Measurements from ENCODE around the gene FGD5.

Gene FGD5

DNA sequence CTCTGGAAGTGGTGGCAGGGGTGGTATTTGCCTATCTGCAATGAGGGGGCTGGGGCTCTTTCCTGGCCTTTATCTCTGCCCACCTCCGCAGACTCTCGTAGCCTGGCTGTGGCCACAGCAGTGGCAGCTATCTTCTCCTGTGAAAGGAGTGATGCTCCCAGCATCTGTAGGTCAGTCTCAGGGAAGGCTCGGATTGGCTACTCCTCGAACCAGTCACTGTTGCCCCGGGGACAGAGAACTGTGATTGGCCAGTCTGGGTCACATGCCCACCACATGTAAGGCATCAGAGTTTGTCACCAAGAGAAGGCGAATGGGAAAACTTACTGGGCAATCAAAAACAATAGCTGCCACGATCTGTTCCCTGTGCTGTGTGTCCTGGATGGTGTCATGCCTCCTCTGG is 30.1 kb upstream of the FGD5 start:
- no peak for DNase-seq

DNA sequence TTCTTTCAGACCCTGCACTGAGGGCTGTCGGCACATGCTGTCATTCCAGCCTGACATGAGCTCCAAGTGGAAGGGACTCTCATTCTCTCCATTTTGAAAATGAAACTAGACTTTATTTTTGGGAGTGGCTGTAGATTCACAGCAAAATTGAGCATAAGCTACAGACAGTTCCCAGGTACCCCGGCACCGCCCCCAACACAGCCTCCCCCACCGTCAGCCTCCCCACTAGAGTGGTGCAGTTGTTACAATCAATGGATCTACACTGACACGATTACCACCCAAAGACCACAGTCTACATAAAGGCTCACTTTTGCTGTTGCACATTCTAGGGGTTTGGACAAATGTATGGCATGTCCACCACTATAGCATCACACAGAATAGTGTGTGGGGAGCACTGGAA is 29.5 kb upstream of the FGD5 start:
- DNase-seq: no peak

DNA sequence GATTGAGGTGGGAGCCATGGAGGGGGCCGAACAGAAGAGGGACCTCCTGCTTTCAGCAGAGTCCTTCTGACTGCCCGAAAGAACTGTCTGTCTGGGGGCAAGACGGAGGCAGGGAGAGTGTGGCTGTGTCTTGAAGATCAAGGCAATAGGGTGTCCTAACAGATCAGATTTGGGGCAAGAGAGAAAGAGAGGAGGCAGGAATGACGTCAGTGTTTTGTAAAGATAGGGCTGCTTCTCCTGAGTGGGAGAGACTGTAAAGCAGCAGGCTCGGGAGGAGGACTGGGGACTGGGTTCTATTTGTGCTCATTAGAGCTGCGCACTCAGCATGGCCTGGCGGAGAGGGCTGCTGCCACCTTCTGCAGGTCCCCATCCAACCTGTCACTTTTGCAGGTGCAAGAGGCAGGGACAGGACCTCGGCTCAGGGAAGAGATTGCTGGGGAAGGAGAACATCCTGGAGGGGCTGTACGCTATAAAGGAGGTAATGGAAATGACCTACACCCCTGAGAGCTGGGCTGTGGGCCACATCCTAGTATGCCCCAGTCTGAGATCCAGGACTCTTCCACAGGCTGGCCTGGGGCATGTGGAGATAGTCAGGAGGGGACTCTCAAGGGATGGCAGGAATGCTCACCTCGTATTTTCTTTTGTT is 29.0 kb upstream of the FGD5 start:
- no peak for DNase-seq

DNA sequence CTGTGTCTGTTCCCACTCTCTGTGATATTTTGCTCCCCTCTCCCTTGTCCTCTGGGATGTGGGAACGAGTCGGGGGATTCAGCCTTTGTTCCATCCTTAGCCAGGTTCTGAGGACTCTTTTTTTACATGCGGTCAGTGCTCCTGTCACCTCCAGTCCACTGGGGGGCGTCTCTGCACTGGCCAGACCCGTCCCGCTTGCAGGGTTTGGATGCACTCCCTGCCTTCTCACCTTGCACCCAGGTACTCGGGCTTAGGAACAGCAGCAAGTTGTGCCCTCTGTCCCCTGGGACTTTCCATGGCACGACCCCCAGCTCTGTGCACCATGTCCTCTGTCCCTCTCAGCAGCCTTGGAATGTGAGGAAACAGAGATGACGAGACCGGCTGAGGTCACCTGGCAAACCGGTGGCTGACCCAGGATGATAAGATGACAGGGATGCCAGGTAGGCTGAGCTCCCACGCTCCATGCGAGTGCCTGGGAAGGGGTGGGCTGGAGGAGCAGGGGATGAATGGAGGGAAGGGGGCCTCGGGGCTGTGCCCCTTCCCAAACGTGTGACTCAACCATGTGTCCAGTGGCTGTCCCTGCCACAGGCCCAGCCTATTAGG is 27.3 kb upstream of the FGD5 start:
- DNase-seq: peak; percentile 17 to 19

DNA sequence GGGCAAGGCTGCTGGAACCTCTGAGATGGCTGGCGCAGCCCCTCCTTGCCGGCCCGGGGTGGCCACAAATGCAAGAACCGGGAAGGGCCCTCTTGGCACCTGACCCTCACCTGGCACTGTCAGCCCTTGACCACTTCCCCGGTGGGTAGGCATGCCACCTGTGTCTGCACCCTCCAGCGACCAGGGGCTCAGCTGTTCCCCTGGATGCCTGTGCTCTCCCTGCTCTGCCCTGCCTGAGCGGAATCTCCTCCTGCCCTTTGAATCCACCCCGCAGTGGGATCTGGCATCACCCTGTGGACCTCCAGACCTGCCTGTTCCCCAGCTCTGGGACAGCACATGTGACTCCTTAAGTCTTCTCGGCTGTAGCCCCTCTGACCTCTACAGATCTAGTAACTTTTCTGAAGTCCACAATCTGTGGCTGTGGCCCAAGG is 26.1 kb upstream of the FGD5 start:
- DNase-seq: no peak

DNA sequence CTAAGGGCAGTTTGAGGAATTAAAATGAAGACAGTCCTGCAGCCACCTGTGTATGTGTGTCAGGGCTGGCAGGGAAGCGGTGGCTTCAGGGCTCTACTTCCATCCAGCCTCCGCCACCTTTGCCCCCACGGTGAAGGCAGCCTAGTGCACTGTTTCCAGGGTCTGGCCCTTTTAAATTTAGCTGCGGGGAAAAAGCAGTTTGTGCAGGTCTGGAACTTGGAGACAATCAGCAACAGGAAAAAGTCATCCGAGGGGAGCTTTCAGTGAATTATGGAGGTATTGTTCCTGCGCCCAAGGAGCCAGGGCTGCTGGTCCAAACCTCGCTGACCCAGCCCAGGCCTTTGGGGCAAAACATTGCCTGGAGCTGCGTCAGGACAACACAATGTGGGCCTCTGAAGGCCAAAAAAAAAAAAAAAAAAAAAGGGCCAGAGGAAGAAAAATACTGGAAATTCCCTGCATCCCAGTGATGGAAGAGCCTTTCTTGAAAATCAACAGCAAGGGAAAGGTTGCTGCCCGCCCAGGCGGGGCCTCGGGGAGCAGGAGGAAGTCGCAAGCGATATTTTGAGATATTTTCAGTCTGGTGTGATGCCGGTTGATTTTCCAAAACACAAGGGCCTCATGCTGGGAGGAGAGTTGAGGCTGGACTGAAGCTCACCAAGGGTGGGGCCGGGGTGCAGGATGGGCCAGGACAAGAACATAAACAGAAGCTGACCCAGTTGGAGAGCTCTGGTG is 25.5 kb upstream of the FGD5 start:
- DNase-seq: no peak

DNA sequence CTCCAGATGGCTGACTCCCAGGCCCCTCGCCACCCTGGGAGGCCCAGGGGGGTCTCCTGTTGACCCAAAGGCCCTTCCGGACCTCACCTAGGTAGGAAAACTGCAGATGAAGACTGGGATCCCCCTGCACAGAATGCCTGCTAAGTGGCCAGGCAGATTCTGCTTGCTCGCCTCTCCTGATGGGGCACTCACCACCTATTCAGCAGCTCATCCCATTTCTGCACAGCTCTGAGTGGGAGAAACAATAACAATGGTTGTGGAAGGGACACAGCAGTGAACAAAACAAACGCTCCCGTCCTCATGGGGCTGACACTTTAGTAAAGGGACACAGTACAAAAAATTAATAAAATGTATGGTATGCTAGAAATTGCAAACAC is 24.9 kb upstream of the FGD5 start:
- no peak for DNase-seq

DNA sequence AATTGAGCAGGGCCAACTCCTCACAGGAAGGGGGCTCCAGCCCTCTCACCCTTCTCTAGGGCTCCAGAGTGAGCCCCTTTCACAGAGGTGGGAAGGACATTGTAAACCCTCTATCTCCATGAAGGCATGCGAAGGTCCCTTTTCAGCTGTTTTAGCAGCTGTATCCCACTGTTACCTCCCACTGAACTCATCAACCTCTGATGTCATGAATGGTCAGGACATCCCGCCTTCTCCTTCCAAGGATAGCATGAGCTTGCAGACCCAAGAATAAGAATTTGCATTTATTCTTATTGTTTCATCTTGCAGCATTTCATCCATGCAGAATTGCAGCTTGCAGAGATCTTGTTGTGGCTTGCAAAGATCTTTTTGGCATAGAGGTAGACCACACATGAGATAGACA is 24.3 kb upstream of the FGD5 start:
- DNase-seq: no peak

DNA sequence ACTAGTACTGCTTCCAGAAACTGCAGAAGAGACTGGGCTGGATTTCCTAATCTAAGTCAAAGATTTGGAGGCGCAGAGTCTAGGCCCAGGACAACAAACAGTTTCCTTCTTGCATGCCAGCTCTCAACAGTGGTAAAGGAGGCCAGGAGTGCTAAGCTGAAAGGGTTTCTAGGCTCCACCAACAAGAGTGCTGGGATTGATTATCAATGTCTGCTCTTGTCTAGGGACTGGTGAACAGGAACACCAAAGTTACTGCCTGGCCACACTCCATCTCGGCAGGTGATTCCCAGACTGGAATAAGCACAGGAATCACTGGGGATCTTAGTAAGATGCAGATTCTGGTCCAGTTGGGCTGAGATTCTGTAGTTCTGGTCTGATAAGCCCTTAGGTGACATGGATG is 22.8 kb upstream of the FGD5 start:
- no peak for DNase-seq

DNA sequence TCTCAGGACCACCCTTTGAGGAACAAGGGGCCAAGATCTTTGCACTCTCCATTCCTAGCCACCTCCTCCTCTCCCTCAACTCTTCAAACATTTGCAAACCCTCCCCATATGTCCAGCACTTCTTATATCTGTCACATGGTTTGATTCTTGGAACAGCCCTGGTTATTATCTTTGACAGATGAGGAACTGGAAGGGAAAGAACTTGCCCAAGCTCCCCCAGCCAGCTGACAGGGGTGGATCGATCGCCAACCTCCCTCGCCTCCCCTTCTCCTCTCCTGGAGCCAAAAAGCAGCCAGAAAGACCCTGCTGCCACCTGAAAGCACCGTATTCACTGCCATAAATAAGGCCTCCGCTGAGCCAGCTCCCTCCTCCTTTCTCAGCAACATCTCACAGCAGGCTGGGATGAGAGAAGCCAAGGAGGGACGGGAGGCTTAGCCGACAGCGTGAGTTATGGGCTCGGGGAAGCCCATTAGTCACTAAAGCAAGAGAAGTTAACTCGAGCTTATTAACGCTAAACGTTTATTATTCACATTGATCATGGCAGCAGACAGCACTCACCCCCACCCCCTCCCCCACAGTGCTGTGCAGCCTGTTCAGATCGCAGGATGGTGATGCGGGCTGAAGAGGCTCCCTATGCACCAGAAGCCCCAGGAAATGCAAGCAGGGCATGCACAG is 22.2 kb upstream of the FGD5 start:
- no peak for DNase-seq

DNA sequence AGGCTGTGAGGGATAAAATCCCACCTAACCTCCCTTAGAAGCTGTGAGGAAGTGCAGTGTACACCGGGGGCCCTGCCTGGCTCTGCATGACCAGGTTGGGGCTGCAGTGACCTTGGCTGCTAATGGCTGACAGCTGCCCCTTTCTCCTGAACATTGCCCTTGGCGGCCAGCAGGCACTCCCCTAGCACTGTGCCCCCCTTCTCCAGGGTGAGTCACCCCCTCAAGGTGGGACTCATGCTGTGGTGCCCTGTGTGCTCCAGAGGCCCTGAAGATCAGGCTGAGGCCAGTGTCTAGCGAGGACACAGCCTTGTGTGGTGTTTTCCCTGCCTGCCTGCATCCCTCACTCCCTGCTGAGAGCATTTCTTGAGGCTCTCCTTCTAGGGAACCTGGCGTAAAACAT is 21.0 kb upstream of the FGD5 start:
- no peak for DNase-seq

DNA sequence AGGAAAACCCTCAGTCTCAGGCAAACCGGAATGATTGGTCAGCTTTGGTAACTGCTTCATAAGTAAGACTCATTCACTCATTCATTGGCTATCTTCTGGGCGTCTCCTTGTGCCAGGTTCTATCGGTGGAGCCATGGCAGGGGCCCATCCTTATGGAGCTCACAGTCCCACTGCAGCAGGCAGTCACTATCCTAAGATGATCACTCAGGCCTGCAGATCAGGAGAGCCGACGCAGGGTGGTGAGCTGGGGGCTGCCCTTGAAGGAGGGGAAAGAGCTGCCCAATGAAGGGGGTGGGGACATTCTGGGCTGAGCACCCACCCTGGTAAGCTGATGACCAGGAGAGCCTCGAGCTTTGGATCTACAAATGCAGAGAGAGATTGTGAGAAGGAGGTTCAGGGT is 20.5 kb upstream of the FGD5 start:
- no peak for DNase-seq

DNA sequence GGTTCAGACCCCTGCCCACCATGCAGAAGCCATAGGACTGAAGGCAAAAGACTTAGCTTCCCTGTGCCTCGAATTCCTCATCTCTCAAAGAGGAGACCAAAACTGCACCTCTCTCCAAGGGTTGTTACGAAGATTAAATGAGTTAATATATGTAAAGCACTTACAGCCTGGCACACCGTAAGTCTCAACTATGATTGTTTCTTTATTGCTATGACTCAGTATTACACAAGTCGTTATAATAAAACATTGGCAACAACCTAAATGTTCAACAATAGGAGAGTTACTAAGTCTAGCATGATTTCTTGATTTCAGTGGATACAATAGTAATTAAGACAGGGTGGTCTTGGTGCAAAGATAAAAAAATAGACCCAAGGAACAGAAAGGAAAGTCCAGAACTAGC is 19.6 kb upstream of the FGD5 start:
- DNase-seq: no peak

DNA sequence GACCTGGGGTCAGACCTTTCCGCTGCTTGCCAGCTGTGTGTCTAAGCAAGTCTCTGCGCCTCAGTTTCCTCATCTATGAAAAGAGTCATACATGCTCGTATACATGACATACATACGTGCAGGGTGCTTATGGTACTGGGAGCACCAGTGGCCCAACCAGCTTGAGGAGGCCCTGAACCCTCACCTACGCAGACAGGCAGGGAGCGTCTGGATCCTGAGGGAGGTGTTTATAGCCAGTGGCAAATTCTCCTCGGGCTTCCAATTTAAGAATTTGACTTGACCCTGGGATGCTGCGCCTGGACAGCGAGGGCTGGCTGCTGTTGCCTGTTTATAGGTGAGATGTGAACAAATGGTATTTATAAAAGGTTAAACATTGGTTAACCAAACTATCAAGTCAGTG is 17.7 kb upstream of the FGD5 start:
- DNase-seq: no peak

DNA sequence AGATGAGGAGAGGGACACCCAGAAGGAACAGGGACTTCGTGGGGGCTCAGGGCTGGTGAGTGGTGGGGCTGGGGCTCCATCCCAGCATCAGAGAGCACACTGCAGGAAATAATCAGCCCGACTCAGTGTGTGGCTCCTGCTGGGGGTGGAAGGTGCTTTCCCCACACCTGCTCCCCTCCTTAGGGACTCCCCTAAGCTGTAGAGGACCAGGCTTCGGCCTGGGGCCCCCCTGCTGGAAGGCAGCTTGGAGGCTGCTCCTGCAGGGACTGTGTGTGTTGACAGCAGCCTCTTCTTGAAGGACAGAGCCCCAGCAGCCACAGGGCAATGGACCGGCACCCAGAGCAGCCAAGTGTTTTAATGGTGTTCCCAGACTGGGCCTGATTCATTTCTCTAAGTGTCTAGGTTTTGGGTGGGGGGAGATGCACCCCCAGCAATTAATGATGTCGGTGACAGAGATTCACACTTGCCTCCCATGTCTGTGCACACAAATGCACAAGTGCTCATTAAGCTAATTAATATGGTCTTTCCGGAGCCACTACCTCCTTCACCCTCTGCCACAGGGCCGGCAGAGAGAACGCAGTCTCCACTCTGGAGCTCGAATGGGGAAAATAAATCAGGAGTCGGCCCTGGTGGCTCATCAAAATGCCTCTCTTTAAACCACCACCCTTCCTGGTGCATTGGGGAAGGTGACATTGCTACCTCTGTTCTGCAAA is 16.9 kb upstream of the FGD5 start:
- DNase-seq: no peak

DNA sequence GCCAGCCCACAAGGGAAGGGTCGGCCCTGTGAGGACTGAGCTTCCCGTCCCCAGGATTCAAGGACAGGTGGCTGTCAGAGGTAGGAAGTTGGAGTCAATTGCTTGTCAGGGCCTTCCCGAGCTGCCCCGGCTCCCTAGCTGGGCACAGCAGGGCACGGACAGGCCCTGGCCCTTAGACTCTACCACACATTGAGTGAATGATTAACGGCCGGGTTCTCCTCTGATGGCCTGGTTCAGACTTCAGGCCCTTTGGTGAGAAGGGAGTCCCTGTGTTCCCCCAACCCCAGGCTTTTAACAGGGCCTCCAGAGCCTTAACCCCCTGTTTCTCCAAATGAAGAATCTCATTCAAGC is 16.4 kb upstream of the FGD5 start:
- DNase-seq: no peak

DNA sequence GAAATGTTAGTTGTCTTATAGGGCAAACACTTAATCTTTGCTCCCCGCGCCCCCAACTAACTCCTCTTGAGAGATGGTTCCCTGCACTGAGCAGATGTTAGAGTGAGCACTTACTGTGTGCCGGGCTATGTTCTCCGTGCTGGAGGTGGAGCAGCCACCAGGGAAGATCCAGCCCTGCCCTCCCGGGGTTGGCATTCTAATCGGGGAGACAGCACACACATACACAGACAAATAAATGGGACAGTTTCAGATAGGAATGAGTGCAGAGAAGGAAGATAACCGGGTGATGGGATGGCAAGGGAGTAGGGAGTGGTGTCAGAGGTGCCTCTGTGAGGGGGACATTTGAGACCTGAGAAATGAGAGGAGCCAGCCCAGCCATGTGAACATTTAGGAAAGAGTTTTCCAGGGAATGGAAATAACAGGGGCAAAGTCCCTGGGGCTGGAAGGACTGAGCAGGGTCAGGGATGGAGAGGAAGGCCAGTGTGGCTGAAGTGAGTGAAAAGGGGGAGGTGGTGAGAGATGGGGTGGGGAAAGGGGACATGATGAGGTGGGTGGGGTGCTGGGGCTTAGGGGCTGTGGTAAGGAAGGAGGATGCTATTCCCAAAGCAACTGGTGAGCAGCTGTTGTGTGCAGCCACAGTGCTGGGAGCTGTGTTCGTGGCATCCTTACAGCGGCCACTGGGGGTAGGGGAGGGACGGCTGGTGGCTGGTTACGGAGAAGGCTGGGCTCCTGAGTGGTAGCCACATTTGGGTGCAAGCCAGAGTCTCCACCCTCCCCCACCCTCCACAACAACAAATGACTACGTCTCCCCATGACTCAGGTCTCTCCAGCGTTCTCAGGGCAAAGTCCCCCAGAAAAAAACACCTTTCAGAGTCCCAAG is 15.4 kb upstream of the FGD5 start:
- DNase-seq: no peak

DNA sequence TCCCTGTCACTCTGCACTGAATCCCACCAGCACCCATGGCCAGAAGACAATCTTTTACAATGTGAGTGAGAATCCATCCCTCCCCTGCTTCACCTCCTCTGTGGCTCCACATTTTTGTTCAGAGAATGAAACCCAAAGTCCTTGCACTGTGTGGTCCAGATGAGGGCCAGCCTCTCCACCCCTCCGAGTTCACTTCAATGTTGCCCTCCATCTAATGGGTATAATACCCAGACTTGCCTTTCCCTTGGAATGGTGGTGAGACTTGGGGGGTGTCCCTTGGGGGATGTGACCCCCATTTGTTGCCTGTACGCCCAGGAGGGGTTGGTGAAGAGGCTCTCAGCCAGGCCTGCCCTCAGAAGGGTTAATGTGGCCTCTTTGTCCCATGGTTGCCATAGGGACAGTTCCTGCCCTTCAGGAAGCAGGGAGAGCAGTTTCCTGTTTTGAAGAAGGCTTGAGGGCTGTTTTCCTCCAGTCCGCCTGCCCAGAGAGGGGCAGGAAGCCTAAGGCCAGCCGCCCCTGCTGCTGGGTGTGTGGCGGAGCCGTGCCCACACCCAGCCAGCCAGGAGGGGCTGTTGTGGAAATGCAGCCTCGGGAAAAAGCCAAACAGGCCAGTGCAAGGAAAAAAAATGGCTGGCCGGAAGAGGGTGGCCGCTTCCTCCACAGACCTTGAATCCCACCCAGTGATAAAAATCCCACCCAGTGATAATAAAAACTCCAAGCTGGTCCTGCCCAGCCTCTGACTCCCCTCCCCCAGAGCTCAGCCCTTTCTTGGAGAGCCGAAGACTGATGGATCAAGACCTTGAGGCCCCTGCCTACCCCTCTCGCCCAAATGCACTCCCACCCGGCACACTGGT is 14.6 kb upstream of the FGD5 start:
- no peak for DNase-seq

DNA sequence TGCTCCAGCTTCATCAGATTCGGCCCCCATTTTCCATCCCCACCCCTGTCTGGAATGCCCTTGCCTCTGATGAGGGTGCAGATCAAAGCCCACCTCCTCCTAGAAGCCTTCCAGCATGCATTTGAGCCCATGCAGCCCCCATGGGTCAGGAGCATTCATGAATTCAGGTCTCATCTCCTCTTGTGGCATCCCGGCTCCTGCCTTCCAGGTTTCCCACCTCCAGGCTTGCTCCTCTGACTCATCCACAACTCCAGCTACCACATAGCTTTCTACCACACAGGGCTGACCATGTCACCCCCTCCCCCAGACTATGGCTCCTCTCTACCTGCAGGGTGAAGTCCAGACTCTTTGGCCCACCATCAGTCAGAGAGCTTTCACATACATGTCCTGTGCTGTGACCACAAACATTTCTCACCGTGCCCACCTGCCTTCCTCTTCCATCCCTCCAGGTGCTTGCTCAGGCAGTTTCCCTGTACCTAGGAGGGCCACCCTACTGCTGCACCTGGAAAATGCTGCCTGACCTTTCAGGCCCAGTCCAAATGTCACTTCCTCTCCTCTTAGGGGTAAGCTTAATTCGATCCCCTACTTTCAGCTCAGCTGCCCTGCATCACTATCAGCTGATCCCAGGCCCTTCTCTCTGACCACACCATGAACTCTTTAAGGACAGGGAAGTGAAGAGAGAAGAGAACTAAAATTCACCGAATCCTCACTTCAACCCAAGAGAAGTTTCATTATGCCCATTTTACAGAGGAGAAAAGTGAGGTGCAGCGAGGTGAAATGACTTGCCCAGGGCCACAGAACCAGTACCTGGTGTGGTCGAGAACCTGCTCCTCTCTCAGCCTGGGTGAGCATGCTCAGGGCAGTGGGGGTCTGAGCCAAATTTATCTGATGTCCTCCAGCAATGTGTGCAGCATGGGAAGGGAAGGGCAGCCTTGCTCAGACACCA is 13.7 kb upstream of the FGD5 start:
- DNase-seq: no peak

DNA sequence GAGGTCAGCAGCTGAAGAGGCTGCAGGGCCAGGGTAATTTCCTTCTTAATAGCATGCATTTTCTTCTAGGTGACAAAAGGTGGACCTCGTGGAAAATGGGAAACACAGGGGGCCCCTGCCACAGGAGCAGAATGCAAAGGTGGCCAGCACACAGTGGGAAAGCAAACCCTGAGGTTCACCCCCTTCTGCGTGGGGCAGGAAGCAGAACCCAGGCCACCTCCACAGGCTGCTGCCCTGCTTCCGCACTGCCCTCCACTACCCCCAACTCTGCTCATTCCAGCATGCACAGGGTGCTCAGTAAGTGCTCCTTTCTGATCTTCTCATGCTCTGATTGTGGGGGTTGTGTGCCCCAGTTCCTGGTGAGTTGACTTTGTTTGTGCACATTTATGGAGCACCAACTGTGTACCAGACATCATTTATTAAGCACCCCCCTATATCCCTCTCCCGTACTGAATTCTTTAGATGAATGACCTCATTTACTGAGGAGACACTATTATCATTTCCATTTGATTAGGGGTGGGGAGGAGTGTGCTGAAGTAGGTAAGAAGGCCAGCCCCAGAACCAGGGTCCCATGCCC is 12.7 kb upstream of the FGD5 start:
- DNase-seq: no peak
